Measurements from ENCODE around the gene KDM3B. TPM values are rescaled to one million over a fixed set of nuclear protein-coding genes. Genes with fewer than 3 reads are reported as not detected.
A peak's percentile ranks its signal among the peaks of the same experiment; 100 is the strongest.

Gene KDM3B
- polyA plus RNA-seq, 2 donors, result 18.7 to 20.7 TPM

DNA sequence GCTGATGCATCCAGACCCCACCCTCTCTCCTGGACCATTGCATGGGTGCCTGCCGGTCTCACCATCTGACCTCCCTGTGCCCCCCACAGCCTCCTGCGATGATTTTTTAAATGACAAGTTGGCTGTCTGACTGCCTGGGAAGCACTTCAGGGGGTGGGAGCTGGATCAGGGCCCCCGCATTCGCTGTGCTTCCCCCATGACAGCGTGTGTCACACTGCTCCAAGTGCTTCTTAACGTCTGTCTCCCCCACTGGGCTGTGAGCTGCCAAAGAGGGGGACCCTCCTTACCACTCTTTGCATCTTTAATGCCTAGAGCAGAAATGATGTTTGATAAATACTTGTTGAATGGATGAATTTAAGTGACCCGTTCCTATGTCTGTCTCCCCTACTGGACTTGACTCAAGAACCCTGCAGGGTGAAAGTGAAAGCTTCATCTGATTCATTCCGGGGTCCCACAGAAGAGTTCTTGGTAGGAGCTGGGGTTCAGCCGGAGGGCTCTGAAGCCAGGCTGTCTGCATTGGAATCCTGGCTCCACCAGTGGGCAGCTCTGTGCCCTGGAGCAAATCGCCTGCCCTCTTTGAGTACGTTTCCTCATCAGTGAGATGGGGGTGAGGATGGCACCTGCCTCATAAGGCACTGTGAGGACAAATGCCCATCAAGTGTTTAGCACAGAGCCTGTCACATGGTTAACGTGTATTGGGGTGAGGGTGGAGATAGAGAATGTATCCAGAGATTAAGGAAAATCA lies 105.2 kb downstream of the KDM3B start:
- Histone ChIP-seq H3K4me3 (ENCODE audit: low read depth in 1 of 2, low read length in 2 of 2) (no peak overlapping the region), H3K27ac (ENCODE audit: low read depth in 2 of 2, low read length in 1 of 2) (no peak overlapping the region), H3K9me3 (ENCODE audit: control insufficient read depth in 2 of 2, insufficient read depth in 1 of 2, low read depth in 1 of 2, low read length in 1 of 2) (no peaks in the 10 kb centered on the region), H3K27me3 (ENCODE audit: control insufficient read depth in 1 of 2, insufficient read depth in 2 of 2, low read length in 2 of 2) (no peaks in the 10 kb centered on the region), H3K4me1 (ENCODE audit: control insufficient read depth in 2 of 2, insufficient read depth in 2 of 2, low read length in 1 of 2) (peaks cover 0 to 5% of the 10 kb centered on the region in 2 donors), H3K36me3 (ENCODE audit: control insufficient read depth in 2 of 2, insufficient read depth in 2 of 2, low read length in 1 of 2) (no peaks in the 10 kb centered on the region)
- 77 to 83% methylated on average over 12 of the region's 12 CpGs for WGBS, 2 donors

DNA sequence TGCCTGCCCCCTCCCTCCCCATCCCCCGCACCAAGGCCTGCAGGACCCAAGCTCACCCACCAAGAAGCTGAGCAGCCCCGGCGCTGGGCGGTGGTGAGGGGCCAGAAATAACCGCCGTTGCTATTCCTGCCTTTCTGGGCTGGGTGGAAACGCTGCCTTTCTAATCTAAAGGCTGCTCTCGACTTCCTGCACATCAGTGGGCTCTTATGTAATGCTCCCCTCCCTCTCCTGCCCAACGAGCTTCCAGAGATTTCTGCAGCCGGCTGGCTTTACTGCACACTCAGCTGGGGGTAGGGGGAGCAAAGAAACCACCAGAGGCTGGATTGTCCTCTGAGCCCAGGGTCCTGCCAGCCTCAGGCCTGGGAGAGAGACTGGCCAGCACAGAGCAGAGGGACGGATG lies 105.9 kb downstream of the KDM3B start:
- Histone ChIP-seq H3K4me3 (ENCODE audit: low read depth in 1 of 2, low read length in 2 of 2) (no peak overlapping the region), H3K9me3 (ENCODE audit: control insufficient read depth in 2 of 2, insufficient read depth in 1 of 2, low read depth in 1 of 2, low read length in 1 of 2) (no peaks in the 10 kb centered on the region), H3K36me3 (ENCODE audit: control insufficient read depth in 2 of 2, insufficient read depth in 2 of 2, low read length in 1 of 2) (no peaks in the 10 kb centered on the region), H3K27me3 (ENCODE audit: control insufficient read depth in 1 of 2, insufficient read depth in 2 of 2, low read length in 2 of 2) (no peaks in the 10 kb centered on the region), H3K4me1 (ENCODE audit: control insufficient read depth in 2 of 2, insufficient read depth in 2 of 2, low read length in 1 of 2) (peaks cover 0 to 5% of the 10 kb centered on the region in 2 donors), H3K27ac (ENCODE audit: low read depth in 2 of 2, low read length in 1 of 2) (no peak overlapping the region)
- WGBS, 2 donors, result 51 to 64% methylated on average over 11 of the region's 11 CpGs

GRCh38 chr5:138458856-138459255 lies 106.4 kb downstream of the KDM3B start:
- H3K9me3 ChIP-seq (ENCODE audit: control insufficient read depth in 2 of 2, insufficient read depth in 1 of 2, low read depth in 1 of 2, low read length in 1 of 2), result no peaks in the 10 kb centered on the region
- WGBS, 2 donors, result 82 to 86% methylated on average over 9 of the region's 9 CpGs
- no peak overlapping the region for H3K27ac ChIP-seq (ENCODE audit: low read depth in 2 of 2, low read length in 1 of 2)
- peaks cover 0 to 5% of the 10 kb centered on the region in 2 donors for H3K4me1 ChIP-seq (ENCODE audit: control insufficient read depth in 2 of 2, insufficient read depth in 2 of 2, low read length in 1 of 2)
- H3K27me3 ChIP-seq (ENCODE audit: control insufficient read depth in 1 of 2, insufficient read depth in 2 of 2, low read length in 2 of 2), result no peaks in the 10 kb centered on the region
- H3K36me3 ChIP-seq (ENCODE audit: control insufficient read depth in 2 of 2, insufficient read depth in 2 of 2, low read length in 1 of 2), result no peaks in the 10 kb centered on the region
- H3K4me3 ChIP-seq (ENCODE audit: low read depth in 1 of 2, low read length in 2 of 2), result no peak overlapping the region

DNA sequence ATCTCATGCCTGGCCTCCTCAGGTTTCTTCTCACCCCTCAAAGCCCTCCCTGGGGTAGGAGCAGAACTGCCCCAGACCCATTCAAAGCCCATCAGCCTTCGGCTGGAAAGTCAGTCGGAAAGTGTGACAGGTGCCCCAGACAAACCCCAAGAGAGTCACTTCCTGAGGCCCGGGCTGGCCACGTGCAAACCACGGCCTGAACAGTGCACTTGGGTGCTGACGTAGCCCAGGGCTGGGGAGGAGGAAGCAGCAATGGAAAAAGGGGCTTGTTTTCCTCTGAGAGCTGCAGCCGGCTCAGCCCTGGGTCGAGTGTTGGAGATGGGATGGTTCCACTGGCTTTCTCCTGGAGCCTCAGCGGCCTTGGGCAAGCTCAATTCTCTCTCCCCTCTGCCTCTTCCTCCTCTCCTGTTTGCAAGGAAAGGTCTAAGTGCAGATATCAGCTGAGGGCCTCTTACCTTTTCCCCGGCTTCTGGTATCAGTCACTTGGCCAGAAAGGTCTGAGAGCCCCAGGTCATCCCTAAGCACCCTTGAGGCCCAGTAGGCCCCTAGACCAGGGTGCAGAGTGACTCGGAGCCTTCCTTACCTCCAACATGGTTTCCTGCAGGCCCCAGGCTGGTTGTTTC lies 106.9 kb downstream of the KDM3B start:
- Histone ChIP-seq H3K4me3 (ENCODE audit: low read depth in 1 of 2, low read length in 2 of 2) (no peak overlapping the region), H3K9me3 (ENCODE audit: control insufficient read depth in 2 of 2, insufficient read depth in 1 of 2, low read depth in 1 of 2, low read length in 1 of 2) (no peaks in the 10 kb centered on the region), H3K4me1 (ENCODE audit: control insufficient read depth in 2 of 2, insufficient read depth in 2 of 2, low read length in 1 of 2) (peaks cover 0 to 5% of the 10 kb centered on the region in 2 donors), H3K36me3 (ENCODE audit: control insufficient read depth in 2 of 2, insufficient read depth in 2 of 2, low read length in 1 of 2) (no peaks in the 10 kb centered on the region), H3K27ac (ENCODE audit: low read depth in 2 of 2, low read length in 1 of 2) (no peak overlapping the region), H3K27me3 (ENCODE audit: control insufficient read depth in 1 of 2, insufficient read depth in 2 of 2, low read length in 2 of 2) (no peaks in the 10 kb centered on the region)
- WGBS, 2 donors, result 71 to 77% methylated on average over 11 of the region's 11 CpGs

DNA sequence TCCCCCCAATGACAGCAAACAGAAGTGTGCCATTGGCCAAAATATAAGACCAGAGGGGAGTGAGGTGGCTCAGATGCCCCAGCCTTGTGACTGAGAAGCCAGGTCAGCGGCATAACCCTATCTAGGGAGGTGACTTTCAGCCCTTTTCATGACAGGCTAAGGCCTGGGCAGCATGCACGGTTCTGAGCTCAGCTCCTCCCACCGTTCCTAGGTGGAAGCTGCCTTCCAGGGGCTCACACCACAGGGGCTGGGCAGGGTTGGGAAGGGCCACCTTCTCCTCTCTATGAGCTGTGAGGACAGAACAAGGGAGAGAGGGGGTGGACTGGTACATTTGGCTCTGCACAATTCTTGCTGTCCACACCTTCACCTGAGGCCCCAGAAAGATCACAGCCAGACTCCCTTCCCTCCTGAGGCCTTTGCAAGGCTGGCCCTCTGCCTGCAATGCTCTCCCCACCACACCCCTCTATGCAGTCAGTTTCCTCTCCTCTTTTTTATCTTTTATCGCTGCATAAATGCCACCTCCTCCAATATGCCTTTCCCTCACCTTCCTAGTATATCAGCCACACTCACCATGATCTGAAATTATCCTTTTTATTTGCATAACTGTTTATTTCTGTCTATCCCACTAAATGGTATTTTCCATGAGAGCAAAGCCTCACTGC lies 107.7 kb downstream of the KDM3B start:
- no peaks in the 10 kb centered on the region for H3K27me3 ChIP-seq (ENCODE audit: control insufficient read depth in 1 of 2, insufficient read depth in 2 of 2, low read length in 2 of 2)
- no peaks in the 10 kb centered on the region for H3K36me3 ChIP-seq (ENCODE audit: control insufficient read depth in 2 of 2, insufficient read depth in 2 of 2, low read length in 1 of 2)
- H3K9me3 ChIP-seq (ENCODE audit: control insufficient read depth in 2 of 2, insufficient read depth in 1 of 2, low read depth in 1 of 2, low read length in 1 of 2), result no peaks in the 10 kb centered on the region
- H3K4me1 ChIP-seq (ENCODE audit: control insufficient read depth in 2 of 2, insufficient read depth in 2 of 2, low read length in 1 of 2), result peaks cover 0 to 5% of the 10 kb centered on the region in 2 donors
- H3K27ac ChIP-seq (ENCODE audit: low read depth in 2 of 2, low read length in 1 of 2), result peak overlapping the region in 1 of 2 donors; percentile 16
- no peak overlapping the region for H3K4me3 ChIP-seq (ENCODE audit: low read depth in 1 of 2, low read length in 2 of 2)
- WGBS, 2 donors, result 67 to 71% methylated on average over 4 of the region's 4 CpGs

GRCh38 chr5:138461343-138462125 lies 109.0 kb downstream of the KDM3B start:
- Histone ChIP-seq H3K4me1 (ENCODE audit: control insufficient read depth in 2 of 2, insufficient read depth in 2 of 2, low read length in 1 of 2) (peaks cover 0 to 9% of the 10 kb centered on the region in 2 donors), H3K27ac (ENCODE audit: low read depth in 2 of 2, low read length in 1 of 2) (no peak overlapping the region), H3K4me3 (ENCODE audit: low read depth in 1 of 2, low read length in 2 of 2) (no peak overlapping the region), H3K27me3 (ENCODE audit: control insufficient read depth in 1 of 2, insufficient read depth in 2 of 2, low read length in 2 of 2) (no peaks in the 10 kb centered on the region), H3K9me3 (ENCODE audit: control insufficient read depth in 2 of 2, insufficient read depth in 1 of 2, low read depth in 1 of 2, low read length in 1 of 2) (no peaks in the 10 kb centered on the region), H3K36me3 (ENCODE audit: control insufficient read depth in 2 of 2, insufficient read depth in 2 of 2, low read length in 1 of 2) (no peaks in the 10 kb centered on the region)
- WGBS, 2 donors, result 69 to 73% methylated on average over 11 of the region's 11 CpGs

GRCh38 chr5:138463419-138464007 lies 111.0 kb downstream of the KDM3B start:
- Histone ChIP-seq H3K4me3 (ENCODE audit: low read depth in 1 of 2, low read length in 2 of 2) (peak overlapping the region; percentile 67 to 77), H3K27ac (ENCODE audit: low read depth in 2 of 2, low read length in 1 of 2) (peak overlapping the region; percentile 89 to 98), H3K4me1 (ENCODE audit: control insufficient read depth in 2 of 2, insufficient read depth in 2 of 2, low read length in 1 of 2) (peaks cover 0 to 20% of the 10 kb centered on the region in 2 donors), H3K9me3 (ENCODE audit: control insufficient read depth in 2 of 2, insufficient read depth in 1 of 2, low read depth in 1 of 2, low read length in 1 of 2) (no peaks in the 10 kb centered on the region), H3K27me3 (ENCODE audit: control insufficient read depth in 1 of 2, insufficient read depth in 2 of 2, low read length in 2 of 2) (no peaks in the 10 kb centered on the region), H3K36me3 (ENCODE audit: control insufficient read depth in 2 of 2, insufficient read depth in 2 of 2, low read length in 1 of 2) (peaks cover 0 to 10% of the 10 kb centered on the region in 2 donors)
- WGBS, 2 donors, result 12 to 18% methylated on average over 21 of the region's 21 CpGs

- peaks cover 0 to 10% of the 10 kb centered on the region in 2 donors for H3K36me3 ChIP-seq (ENCODE audit: control insufficient read depth in 2 of 2, insufficient read depth in 2 of 2, low read length in 1 of 2)
- no peaks in the 10 kb centered on the region for H3K9me3 ChIP-seq (ENCODE audit: control insufficient read depth in 2 of 2, insufficient read depth in 1 of 2, low read depth in 1 of 2, low read length in 1 of 2)
- H3K27ac ChIP-seq (ENCODE audit: low read depth in 2 of 2, low read length in 1 of 2), result peak overlapping the region; percentile 98 to 99
- H3K4me1 ChIP-seq (ENCODE audit: control insufficient read depth in 2 of 2, insufficient read depth in 2 of 2, low read length in 1 of 2), result peaks cover 0 to 20% of the 10 kb centered on the region in 2 donors
- H3K4me3 ChIP-seq (ENCODE audit: low read depth in 1 of 2, low read length in 2 of 2), result peak overlapping the region; percentile 67 to 77
- WGBS, 2 donors, result 0% methylated on average over 31 to 34 of the region's 34 CpGs
- H3K27me3 ChIP-seq (ENCODE audit: control insufficient read depth in 1 of 2, insufficient read depth in 2 of 2, low read length in 2 of 2), result no peaks in the 10 kb centered on the region
Observed at GRCh38 chr5:138464008-138464387, 111.5 kb downstream of the KDM3B start.
